C4-2B (cell line): Measurements from ENCODE around the gene AUTS2.

ENCODE experiments used
- ZFX ChIP-seq: fragments of 450-650 bp; IDR thresholded peaks from 2 replicates; pipeline ENCODE4 v1.6.1; 2017
- TF ChIP-seq, protein P1 (sequence below): fragments of 450-650 bp; conservative IDR thresholded peaks from 2 replicates; pipeline ENCODE4 v1.5.1; 2017; ENCODE audit warnings: mild to moderate bottlenecking

DNA sequence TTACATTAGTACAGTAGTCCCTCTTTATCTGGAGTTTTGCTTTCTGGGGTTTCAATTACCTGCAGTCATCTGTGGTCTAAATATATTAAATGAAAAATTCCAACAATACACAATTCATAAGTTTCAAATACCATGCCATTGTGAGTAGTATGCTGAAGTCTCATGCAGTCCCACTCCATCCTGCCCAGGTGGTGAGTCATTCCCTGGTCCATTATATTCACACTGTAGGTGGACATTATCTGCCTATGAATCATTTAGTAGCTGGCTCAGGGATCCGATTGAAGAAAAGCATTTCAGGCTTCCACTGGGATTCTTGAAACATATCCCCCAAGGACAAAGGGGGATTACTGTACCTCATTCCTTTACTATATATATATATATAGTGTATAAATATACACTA is 1235.5 kb downstream of the AUTS2 start:
- TF ChIP-seq, protein P1, sequence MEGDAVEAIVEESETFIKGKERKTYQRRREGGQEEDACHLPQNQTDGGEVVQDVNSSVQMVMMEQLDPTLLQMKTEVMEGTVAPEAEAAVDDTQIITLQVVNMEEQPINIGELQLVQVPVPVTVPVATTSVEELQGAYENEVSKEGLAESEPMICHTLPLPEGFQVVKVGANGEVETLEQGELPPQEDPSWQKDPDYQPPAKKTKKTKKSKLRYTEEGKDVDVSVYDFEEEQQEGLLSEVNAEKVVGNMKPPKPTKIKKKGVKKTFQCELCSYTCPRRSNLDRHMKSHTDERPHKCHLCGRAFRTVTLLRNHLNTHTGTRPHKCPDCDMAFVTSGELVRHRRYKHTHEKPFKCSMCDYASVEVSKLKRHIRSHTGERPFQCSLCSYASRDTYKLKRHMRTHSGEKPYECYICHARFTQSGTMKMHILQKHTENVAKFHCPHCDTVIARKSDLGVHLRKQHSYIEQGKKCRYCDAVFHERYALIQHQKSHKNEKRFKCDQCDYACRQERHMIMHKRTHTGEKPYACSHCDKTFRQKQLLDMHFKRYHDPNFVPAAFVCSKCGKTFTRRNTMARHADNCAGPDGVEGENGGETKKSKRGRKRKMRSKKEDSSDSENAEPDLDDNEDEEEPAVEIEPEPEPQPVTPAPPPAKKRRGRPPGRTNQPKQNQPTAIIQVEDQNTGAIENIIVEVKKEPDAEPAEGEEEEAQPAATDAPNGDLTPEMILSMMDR = no peak
- no peak for TF ChIP-seq ZFX
